DND-41 (cell line): ENCODE data around the gene BPIFB2.

Source experiments
- ATAC-seq: fragments of 200-7000 bp; cut with Tn5 transposase; 3 replicates; pipeline ENCODE4 v1.9.1; 2021; ENCODE audit warnings: low read depth; ENCODE audit not compliant: insufficient read depth
- DNase-seq: peaks from one replicate; pipeline ENCODE4 v3.0.0-alpha.2; 2020
- H2AFZ ChIP-seq: 2 replicates; pipeline ENCODE4 v1.6.0; 2012; ENCODE audit warnings: low read depth, low read length
- H3K27ac ChIP-seq: 2 replicates; pipeline ENCODE4 v1.5.1; 2012; ENCODE audit warnings: low read length, inconsistent platforms
- H3K27me3 ChIP-seq: fragments of 200-600 bp; sonication (generic); 2 replicates; pipeline ENCODE4 v1.6.0; 2012; ENCODE audit warnings: low read length, mild to moderate bottlenecking, inconsistent platforms; ENCODE audit not compliant: insufficient read depth, poor library complexity
- H3K36me3 ChIP-seq: 2 replicates; pipeline ENCODE4 v1.5.1; 2012; ENCODE audit warnings: low read length, inconsistent platforms; ENCODE audit not compliant: insufficient read depth
- H3K4me1 ChIP-seq: 2 replicates; pipeline ENCODE4 v1.5.1; 2012; ENCODE audit warnings: mild to moderate bottlenecking, low read length; ENCODE audit not compliant: insufficient read depth
- H3K4me2 ChIP-seq: 2 replicates; pipeline ENCODE4 v1.6.0; 2012; ENCODE audit warnings: mild to moderate bottlenecking, moderate library complexity, low read length, inconsistent platforms; ENCODE audit not compliant: insufficient read depth
- H3K4me3 ChIP-seq, 2 experiments: fragments of 200-600 bp in 1 of 2; shearing (Covaris generic) in 1 of 2; 2 replicates each; pipeline ENCODE4 v1.5.1; 2012 to 2016; ENCODE audit warnings: inconsistent platforms in 2 of 2, low read length in 2 of 2, mild to moderate bottlenecking in 2 of 2, low read depth in 1 of 2, moderate library complexity in 1 of 2
- H3K79me2 ChIP-seq: 2 replicates; pipeline ENCODE4 v1.6.0; 2012; ENCODE audit warnings: low read length, inconsistent platforms; ENCODE audit not compliant: insufficient read depth
- H3K9ac ChIP-seq: 2 replicates; pipeline ENCODE4 v1.6.0; 2012; ENCODE audit warnings: low read depth, mild to moderate bottlenecking, inconsistent platforms, low read length, moderate library complexity
- H3K9me3 ChIP-seq: 2 replicates; pipeline ENCODE4 v1.5.1; 2012; ENCODE audit warnings: low read length, moderate library complexity, mild to moderate bottlenecking, inconsistent platforms; ENCODE audit not compliant: insufficient read depth, severe bottlenecking
- H4K20me1 ChIP-seq: 2 replicates; pipeline ENCODE4 v1.6.0; 2012; ENCODE audit warnings: low read length; ENCODE audit not compliant: insufficient read depth
- CTCF ChIP-seq: IDR thresholded peaks from 2 replicates; pipeline ENCODE4 v1.5.1; 2012; ENCODE audit warnings: borderline replicate concordance, low read length, moderate library complexity, mild to moderate bottlenecking; ENCODE audit not compliant: poor library complexity, severe bottlenecking; ENCODE audit errors: extremely low read depth
- EZH2 ChIP-seq: IDR thresholded peaks from 3 replicates; pipeline ENCODE4 v1.6.1; 2012; ENCODE audit warnings: borderline replicate concordance, low read depth, mild to moderate bottlenecking, moderate library complexity, low read length, inconsistent platforms; ENCODE audit not compliant: severe bottlenecking

Gene BPIFB2

GRCh38 chr20:32986331-32986966 is 21.1 kb upstream of the BPIFB2 start:
- no peak for ATAC-seq
- TF ChIP-seq EZH2 (no peak), CTCF (no peak)
- Histone ChIP-seq H3K27ac (no peak overlapping the region), H4K20me1 (no peaks in the 10 kb centered on the region), H3K9me3 (no peaks in the 10 kb centered on the region), H3K4me3 (no peak overlapping the region), H3K27me3 (no peaks in the 10 kb centered on the region), H3K9ac (no peak overlapping the region), H3K79me2 (no peaks in the 10 kb centered on the region), H2AFZ (no peak overlapping the region), H3K4me1 (peaks cover 5% of the 10 kb centered on the region), H3K36me3 (no peaks in the 10 kb centered on the region), H3K4me2 (no peak overlapping the region)
- DNase-seq: no peak

GRCh38 chr20:32987044-32987825 is 20.3 kb upstream of the BPIFB2 start:
- Histone ChIP-seq H3K36me3 (no peaks in the 10 kb centered on the region), H3K79me2 (no peaks in the 10 kb centered on the region), H3K9ac (no peak overlapping the region), H2AFZ (no peak overlapping the region), H3K27ac (no peak overlapping the region), H3K4me3 (no peak overlapping the region), H3K27me3 (no peaks in the 10 kb centered on the region), H4K20me1 (no peaks in the 10 kb centered on the region), H3K4me2 (no peak overlapping the region), H3K9me3 (no peaks in the 10 kb centered on the region), H3K4me1 (peaks cover 8% of the 10 kb centered on the region)
- TF ChIP-seq CTCF (no peak), EZH2 (no peak)
- DNase-seq: no peak
- no peak for ATAC-seq

GRCh38 chr20:32988008-32988407 is 19.5 kb upstream of the BPIFB2 start:
- no peak for TF ChIP-seq CTCF
- TF ChIP-seq EZH2: no peak
- DNase-seq (no peak), ATAC-seq (no peak)
- Histone ChIP-seq H3K9me3 (no peaks in the 10 kb centered on the region), H3K27me3 (no peaks in the 10 kb centered on the region), H3K4me1 (peaks cover 8% of the 10 kb centered on the region), H3K36me3 (no peaks in the 10 kb centered on the region), H4K20me1 (no peaks in the 10 kb centered on the region), H3K4me2 (no peak overlapping the region), H3K27ac (no peak overlapping the region), H3K9ac (no peak overlapping the region), H3K79me2 (no peaks in the 10 kb centered on the region), H3K4me3 (no peak overlapping the region), H2AFZ (no peak overlapping the region)
